K562 (cell line): Measurements from ENCODE around the gene TBC1D5. TPM values are rescaled to one million over a fixed set of nuclear protein-coding genes. Genes with fewer than 3 reads are reported as not detected.

ENCODE experiments used
- ARID2 ChIP-seq: fragments of 450-650 bp; IDR thresholded peaks from 2 replicates; pipeline ENCODE4 v1.6.1; 2017; ENCODE audit warnings: antibody characterized with exemption, mild to moderate bottlenecking
- BCOR ChIP-seq: fragments of 450-650 bp; IDR thresholded peaks from 2 replicates; pipeline ENCODE4 v1.6.1; 2016
- DACH1 ChIP-seq: fragments of 450-650 bp; IDR thresholded peaks from 2 replicates; pipeline ENCODE4 v1.6.1; 2018; ENCODE audit not compliant: partially characterized antibody
- ESRRA ChIP-seq: fragments of 450-650 bp; IDR thresholded peaks from 2 replicates; pipeline ENCODE4 v1.6.1; 2014; ENCODE audit warnings: low read depth, mild to moderate bottlenecking, moderate library complexity, borderline replicate concordance
- HDGF ChIP-seq: fragments of 450-650 bp; IDR thresholded peaks from 2 replicates; pipeline ENCODE4 v1.6.1; 2016
- HMGN3 ChIP-seq: IDR thresholded peaks from 2 replicates; pipeline ENCODE4 v1.6.1; 2011; ENCODE audit warnings: borderline replicate concordance, low read depth, mild to moderate bottlenecking, mixed read lengths, low read length; ENCODE audit not compliant: insufficient read length; ENCODE audit errors: extremely low read depth
- MTA2 ChIP-seq: fragments of 450-650 bp; IDR thresholded peaks from 2 replicates; pipeline ENCODE4 v1.6.1; 2016; ENCODE audit warnings: low read depth
- NBN ChIP-seq: fragments of 450-650 bp; IDR thresholded peaks from 2 replicates; pipeline ENCODE4 v1.6.1; 2016; ENCODE audit warnings: low read depth, mild to moderate bottlenecking
- RBM25 ChIP-seq: fragments of 200-400 bp; formaldehyde crosslinking; IDR thresholded peaks from 2 replicates; pipeline ENCODE4 v1.6.1; 2018; ENCODE audit warnings: low read length, low read depth, moderate library complexity; ENCODE audit not compliant: severe bottlenecking
- ZNF583 ChIP-seq: fragments of 250-450 bp; sonication (Bioruptor Pico); IDR thresholded peaks from 2 replicates; pipeline ENCODE4 v1.4.0; 2020
- polyA plus RNA-seq, 8 experiments: library from polyadenylated mRNA; depleted of rRNA in 4 of 8; stranded (reverse) in 5 of 8; unstranded in 3 of 8; fragments of >200 nt; fragmentation: Nextera tagmentation in 2 of 8; fragmentation: Illumina TruSeq in 1 of 8; extraction: Ambion mirVana in 2 of 8; extraction: Trizol in 1 of 8; gene quantifications; 2 replicates each; pipeline versions ENCODE4 v1.2.1 to v1.2.3, GENCODE V29; 2011 to 2014; ENCODE audit warnings: inconsistent platforms in 1 of 8, missing spikeins in 1 of 8
- total RNA-seq, 7 experiments: library from RNA; depleted of rRNA in 6 of 7; stranded (reverse); fragments of >200 nt in 6 of 7; fragmentation: Illumina TruSeq in 2 of 7; extraction: Trizol in 2 of 7; gene quantifications; 2 replicates each; pipeline versions ENCODE4 v1.2.1 to v1.2.3, GENCODE V29; 2011 to 2021; ENCODE audit warnings: low replicate concordance in 1 of 7
- TF ChIP-seq, protein P1 (sequence below): sonication (generic); formaldehyde crosslinking; IDR thresholded peaks from 2 replicates; pipeline ENCODE4 v1.8.0; 2022; ENCODE audit warnings: missing genetic modification reagents, mild to moderate bottlenecking, borderline replicate concordance
- TF ChIP-seq, protein P2 (sequence below): fragments of 450-650 bp; formaldehyde crosslinking; IDR thresholded peaks from 2 replicates; pipeline ENCODE4 v1.4.0; 2020; ENCODE audit warnings: mild to moderate bottlenecking, moderate library complexity
- TF ChIP-seq, protein P3 (sequence below): fragments of 450-650 bp; IDR thresholded peaks from 2 replicates; pipeline ENCODE4 v1.6.1; 2016; ENCODE audit warnings: antibody characterized with exemption

The TBC1D5 gene
- total and polyA plus RNA-seq, 9 of the 15 experiments (the other 6 are each of a cell fraction or from before 2014, with no cell fraction given), result 2.9 to 38.1 (median 25.6) TPM

DNA sequence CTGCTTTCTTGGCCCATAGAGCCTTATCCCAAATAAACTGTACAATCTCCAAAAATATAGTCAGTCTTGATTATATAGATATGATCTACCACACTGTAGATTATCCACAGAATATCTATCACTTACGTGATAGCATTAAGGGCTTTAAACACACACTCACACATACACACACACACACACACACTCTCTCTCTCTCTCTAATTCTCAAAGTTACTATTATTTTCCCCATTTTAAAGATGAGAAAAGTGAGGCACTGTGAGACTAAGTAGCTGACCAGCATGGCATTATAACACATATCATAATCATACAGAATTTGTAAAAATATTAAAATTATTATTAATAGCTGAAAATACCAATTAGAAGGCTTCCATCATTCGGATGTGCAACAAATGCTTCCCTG, 4.2 kb downstream of the TBC1D5 start (continued):
- TF ChIP-seq, protein P1, sequence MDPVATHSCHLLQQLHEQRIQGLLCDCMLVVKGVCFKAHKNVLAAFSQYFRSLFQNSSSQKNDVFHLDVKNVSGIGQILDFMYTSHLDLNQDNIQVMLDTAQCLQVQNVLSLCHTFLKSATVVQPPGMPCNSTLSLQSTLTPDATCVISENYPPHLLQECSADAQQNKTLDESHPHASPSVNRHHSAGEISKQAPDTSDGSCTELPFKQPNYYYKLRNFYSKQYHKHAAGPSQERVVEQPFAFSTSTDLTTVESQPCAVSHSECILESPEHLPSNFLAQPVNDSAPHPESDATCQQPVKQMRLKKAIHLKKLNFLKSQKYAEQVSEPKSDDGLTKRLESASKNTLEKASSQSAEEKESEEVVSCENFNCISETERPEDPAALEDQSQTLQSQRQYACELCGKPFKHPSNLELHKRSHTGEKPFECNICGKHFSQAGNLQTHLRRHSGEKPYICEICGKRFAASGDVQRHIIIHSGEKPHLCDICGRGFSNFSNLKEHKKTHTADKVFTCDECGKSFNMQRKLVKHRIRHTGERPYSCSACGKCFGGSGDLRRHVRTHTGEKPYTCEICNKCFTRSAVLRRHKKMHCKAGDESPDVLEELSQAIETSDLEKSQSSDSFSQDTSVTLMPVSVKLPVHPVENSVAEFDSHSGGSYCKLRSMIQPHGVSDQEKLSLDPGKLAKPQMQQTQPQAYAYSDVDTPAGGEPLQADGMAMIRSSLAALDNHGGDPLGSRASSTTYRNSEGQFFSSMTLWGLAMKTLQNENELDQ, result no peak
- TF ChIP-seq ARID2, result 0 out of 2 replicates have a peak, but pooled peaks have one; percentile 6
- no peak for TF ChIP-seq HMGN3
- peak; percentile 90 for TF ChIP-seq BCOR
- TF ChIP-seq, protein P2, sequence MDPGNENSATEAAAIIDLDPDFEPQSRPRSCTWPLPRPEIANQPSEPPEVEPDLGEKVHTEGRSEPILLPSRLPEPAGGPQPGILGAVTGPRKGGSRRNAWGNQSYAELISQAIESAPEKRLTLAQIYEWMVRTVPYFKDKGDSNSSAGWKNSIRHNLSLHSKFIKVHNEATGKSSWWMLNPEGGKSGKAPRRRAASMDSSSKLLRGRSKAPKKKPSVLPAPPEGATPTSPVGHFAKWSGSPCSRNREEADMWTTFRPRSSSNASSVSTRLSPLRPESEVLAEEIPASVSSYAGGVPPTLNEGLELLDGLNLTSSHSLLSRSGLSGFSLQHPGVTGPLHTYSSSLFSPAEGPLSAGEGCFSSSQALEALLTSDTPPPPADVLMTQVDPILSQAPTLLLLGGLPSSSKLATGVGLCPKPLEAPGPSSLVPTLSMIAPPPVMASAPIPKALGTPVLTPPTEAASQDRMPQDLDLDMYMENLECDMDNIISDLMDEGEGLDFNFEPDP (CRISPR knock-in tag), result no peak
- 0 out of 2 replicates have a peak, but pooled peaks have one; percentile 26 for TF ChIP-seq MTA2
- TF ChIP-seq ZNF583 (CRISPR knock-in tag), result no peak
- TF ChIP-seq HDGF, result no peak
- TF ChIP-seq, protein P3, sequence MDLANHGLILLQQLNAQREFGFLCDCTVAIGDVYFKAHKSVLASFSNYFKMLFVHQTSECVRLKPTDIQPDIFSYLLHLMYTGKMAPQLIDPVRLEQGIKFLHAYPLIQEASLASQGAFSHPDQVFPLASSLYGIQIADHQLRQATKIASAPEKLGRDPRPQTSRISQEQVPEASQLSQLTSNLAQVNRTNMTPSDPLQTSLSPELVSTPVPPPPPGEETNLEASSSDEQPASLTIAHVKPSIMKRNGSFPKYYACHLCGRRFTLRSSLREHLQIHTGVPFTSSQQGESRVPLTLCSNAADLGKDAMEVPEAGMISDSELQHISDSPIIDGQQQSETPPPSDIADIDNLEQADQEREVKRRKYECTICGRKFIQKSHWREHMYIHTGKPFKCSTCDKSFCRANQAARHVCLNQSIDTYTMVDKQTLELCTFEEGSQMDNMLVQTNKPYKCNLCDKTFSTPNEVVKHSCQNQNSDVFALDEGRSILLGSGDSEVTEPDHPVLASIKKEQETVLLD, result 0 out of 2 replicates have a peak, but pooled peaks have one; percentile 23
- peak; percentile 68 for TF ChIP-seq RBM25
- no peak for TF ChIP-seq NBN
- no peak for TF ChIP-seq ESRRA
- TF ChIP-seq DACH1, result peak; percentile 72
